ENCODE measurements around the gene FGF5.

FGF5 gene

DNA sequence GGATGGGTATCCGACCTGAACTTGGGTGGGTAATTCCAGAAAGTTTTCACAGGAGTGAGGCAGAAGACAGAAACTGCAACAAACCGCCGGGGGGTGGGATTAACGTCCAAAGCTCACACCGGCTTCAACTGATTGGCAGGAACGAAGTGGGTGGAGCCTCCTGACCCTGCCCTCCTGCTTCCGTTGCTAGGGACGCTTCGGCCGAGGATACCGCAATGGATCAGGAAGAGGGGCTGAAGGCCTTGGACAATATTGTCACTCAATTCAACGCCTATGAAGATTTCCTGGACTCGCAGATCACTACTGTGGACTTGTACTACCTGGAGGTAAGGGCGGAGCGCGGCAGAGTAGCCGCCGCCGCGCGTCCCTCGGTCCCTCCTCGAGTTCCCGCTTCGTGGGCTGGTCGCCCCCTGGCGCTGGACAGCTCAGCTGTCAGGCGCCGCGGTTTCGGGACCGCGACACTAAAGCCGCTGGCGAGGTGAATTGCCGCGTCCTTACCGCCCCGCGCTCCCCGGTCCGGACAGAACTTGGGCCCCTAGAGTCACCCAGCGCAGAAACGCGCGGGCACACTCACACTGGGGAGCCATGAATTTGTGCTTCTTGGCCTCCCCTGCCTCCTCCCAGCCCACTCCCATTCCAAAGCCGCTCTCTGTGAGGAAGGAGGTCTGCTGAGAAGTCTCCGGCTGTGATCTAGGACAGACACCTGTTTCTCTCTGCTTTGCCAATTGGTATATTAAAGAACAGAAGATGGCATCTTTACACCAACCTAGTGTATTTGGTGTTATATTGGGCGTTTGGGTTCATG is 69.3 kb downstream of the FGF5 start, which contains the start of gene CFAP299:
Gene CFAP299 (plus strand): TSS at position 177 of the 805 bp plus-strand sequence.
- peak; percentile 68 for DNase-seq (ENCODE audit: low read depth, low spot score)

DNA sequence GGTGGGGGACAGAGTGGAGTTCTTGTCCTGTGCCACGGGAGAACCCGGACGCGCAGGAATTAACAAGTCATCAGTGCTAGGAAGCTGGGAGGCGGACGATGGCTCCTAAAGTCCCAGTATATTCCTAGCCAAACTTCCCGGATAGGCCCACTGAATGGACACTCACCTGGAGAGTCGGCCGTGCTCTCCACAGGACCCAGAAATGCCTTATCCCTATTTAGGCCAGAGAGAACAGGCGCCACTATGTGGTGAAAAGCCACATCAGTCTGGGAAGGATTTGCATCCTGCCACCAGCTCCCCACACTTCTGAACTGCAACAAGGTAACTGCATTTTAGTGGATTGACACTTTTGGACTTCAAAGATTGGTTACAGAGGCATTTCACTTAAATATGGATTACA is 70.1 kb downstream of the FGF5 start:
- DNase-seq (ENCODE audit: low read depth, low spot score) = peak; percentile 12

- no peak for DNase-seq (ENCODE audit: low read depth, low spot score)
These were observed 73.6 kb downstream of the FGF5 start for GRCh38 chr4:80340036-80340435.
